Stimulated activated CD4-positive, alpha-beta T cell treated with anti-CD3 and anti-CD28 coated beads, TNF-alpha, amount 100 ng/mL, for 4 hours (primary cell): ENCODE data around the gene OR2S2.
A peak's percentile ranks its signal among the peaks of the same experiment; 100 is the strongest.
"Not testable (repeated sequence)": the region's sequence is repeated elsewhere in the genome, so short reads cannot be mapped to it uniquely, and the experiment has no call there.

Source experiments
- DNase-seq, 3 experiments: peaks; one replicate each; pipeline ENCODE4 v3.0.0-alpha.2; 2020; ENCODE audit warnings: low read depth in 3 of 3

Gene OR2S2

GRCh38 chr9:35958104-35958837 lies at the start of gene OR2S2:
Gene OR2S2 (minus strand): TSS chr9:35958154. CDS start chr9:35958098, 56 bp downstream.
- DNase-seq = no peak

GRCh38 chr9:36007316-36007708 lies 49.4 kb upstream of the OR2S2 start:
- DNase-seq = no peak

- DNase-seq = no peak
These were observed 48.8 kb upstream of the OR2S2 start for GRCh38 chr9:36006549-36007315.

- DNase-seq = no peak
These were observed 47.9 kb upstream of the OR2S2 start for GRCh38 chr9:36005891-36006290.

- no peak for DNase-seq
These were observed 40.4 kb upstream of the OR2S2 start for GRCh38 chr9:35998333-35998732.

GRCh38 chr9:35997016-35997415 lies 39.1 kb upstream of the OR2S2 start:
- not testable (repeated sequence) for DNase-seq

- no peak for DNase-seq
These were observed 38.5 kb upstream of the OR2S2 start for GRCh38 chr9:35996358-35996970.

- DNase-seq = no peak
These were observed 37.0 kb upstream of the OR2S2 start for GRCh38 chr9:35994959-35995358.

- no peak for DNase-seq
These were observed 36.2 kb upstream of the OR2S2 start for GRCh38 chr9:35993976-35994720.

GRCh38 chr9:35993136-35993535 lies 35.2 kb upstream of the OR2S2 start:
- DNase-seq = not testable (repeated sequence)

- DNase-seq = no peak
These were observed 32.2 kb upstream of the OR2S2 start for GRCh38 chr9:35990155-35990554.

- no peak for DNase-seq
These were observed 26.1 kb upstream of the OR2S2 start for GRCh38 chr9:35984021-35984420.

GRCh38 chr9:35981699-35982098 lies 23.7 kb upstream of the OR2S2 start:
- DNase-seq = no peak

- DNase-seq = no peak
These were observed 22.5 kb upstream of the OR2S2 start for GRCh38 chr9:35980289-35981011.

GRCh38 chr9:35978792-35979191 lies 20.8 kb upstream of the OR2S2 start:
- no peak for DNase-seq

- no peak for DNase-seq
These were observed 18.8 kb upstream of the OR2S2 start for GRCh38 chr9:35976726-35977125.

- DNase-seq = no peak
These were observed 16.8 kb upstream of the OR2S2 start for GRCh38 chr9:35974800-35975199.

GRCh38 chr9:35972093-35972492 lies 14.1 kb upstream of the OR2S2 start:
- peak in 2 of 3 experiments; percentile 23 to 44 for DNase-seq

- no peak for DNase-seq
These were observed 9.1 kb upstream of the OR2S2 start for GRCh38 chr9:35967042-35967441.

GRCh38 chr9:35966433-35966832 lies 8.5 kb upstream of the OR2S2 start:
- no peak for DNase-seq

GRCh38 chr9:35965011-35965410 lies 7.1 kb upstream of the OR2S2 start:
- DNase-seq = no peak
